H7 (cell line): ENCODE measurements around the gene UMAD1. TPM values are rescaled to one million over a fixed set of nuclear protein-coding genes. Genes with fewer than 3 reads are reported as not detected.

ENCODE experiments used
- DNase-seq: peaks from one replicate; pipeline ENCODE4 v3.0.0; 2012
- H3K27me3 ChIP-seq: 2 replicates; pipeline ENCODE4 v1.6.0; 2011; ENCODE audit warnings: mild to moderate bottlenecking, low read length; ENCODE audit not compliant: control insufficient read depth, insufficient read depth
- H3K36me3 ChIP-seq: replicated peaks from 2 replicates; pipeline ENCODE4 v1.5.1; 2011; ENCODE audit warnings: low read length; ENCODE audit not compliant: control insufficient read depth, insufficient read depth
- H3K4me3 ChIP-seq: 2 replicates; pipeline ENCODE4 v1.5.1; 2011; ENCODE audit warnings: low read depth, mild to moderate bottlenecking, control low read depth, low read length, moderate library complexity; ENCODE audit not compliant: insufficient read depth
- total RNA-seq: library from RNA; depleted of rRNA; stranded (reverse); fragments of >200 nt; shearing (Covaris generic); gene quantifications from 2 replicates; pipeline ENCODE4 v1.2.3, GENCODE V29; 2014

Gene UMAD1
- total RNA-seq, 1 experiment from 2014 or later, result 13.4 TPM

GRCh38 chr7:7693881-7694280, 53.3 kb downstream of the UMAD1 start:
- DNase-seq, result no peak
- no peaks in the 10 kb centered on the region for H3K36me3 ChIP-seq
- H3K27me3 ChIP-seq, result no peaks in the 10 kb centered on the region
- no peak overlapping the region for H3K4me3 ChIP-seq

DNA sequence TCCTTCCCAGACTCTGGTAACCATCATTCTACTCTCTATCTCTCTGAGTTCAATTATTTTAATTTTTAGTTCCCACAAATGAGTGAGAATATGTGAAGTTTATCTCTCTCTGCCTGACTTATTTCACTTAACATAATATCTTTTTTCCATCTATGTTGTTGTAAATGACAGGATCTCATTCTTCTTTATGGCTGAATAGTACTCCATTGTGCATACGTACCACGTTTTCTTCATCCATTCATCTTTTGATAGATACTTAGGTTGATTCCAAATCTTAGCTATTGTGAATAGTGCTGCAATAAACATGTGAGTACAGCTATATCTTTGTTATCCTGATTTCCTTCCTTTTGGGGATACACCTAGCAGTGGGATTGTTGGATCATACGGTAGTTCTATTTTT, 54.0 kb downstream of the UMAD1 start:
- DNase-seq, result no peak
- Histone ChIP-seq H3K27me3 (no peaks in the 10 kb centered on the region), H3K36me3 (no peaks in the 10 kb centered on the region), H3K4me3 (no peak overlapping the region)

DNA sequence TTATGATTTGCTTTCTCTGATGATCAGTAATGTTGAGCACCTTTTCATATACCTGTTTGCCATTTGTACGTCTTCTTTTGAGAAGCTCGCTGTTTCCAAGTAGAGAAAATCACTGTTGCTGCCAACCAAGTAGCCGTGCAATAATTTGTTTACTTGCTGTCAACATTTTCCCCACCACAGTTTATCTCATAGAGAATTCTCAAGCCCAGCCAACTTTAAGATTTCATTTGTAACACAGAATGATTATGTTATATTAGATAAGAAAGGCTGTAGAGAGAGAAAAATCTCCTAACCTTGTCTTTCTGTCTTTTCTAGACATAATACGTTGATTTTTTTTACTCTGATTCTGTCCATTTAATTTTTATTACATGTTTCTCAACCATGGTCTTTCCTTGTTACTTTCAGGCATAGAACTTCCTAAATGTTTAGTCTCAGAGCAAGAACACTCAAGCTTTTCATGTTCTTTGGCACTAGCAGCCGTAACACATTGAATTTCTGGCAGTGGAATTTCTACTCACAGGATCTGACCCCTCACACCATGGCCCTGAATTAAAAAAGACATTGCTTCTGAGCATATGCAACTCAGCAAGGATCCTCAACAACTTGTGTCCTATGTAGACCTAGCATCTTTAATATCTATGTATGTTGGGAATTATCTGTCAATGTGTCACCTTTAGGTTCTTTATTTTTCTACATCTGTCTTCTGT, 54.7 kb downstream of the UMAD1 start:
- Histone ChIP-seq H3K36me3 (no peaks in the 10 kb centered on the region), H3K27me3 (no peaks in the 10 kb centered on the region), H3K4me3 (no peak overlapping the region)
- no peak for DNase-seq

- no peak overlapping the region for H3K4me3 ChIP-seq
- no peaks in the 10 kb centered on the region for H3K27me3 ChIP-seq
- H3K36me3 ChIP-seq, result no peaks in the 10 kb centered on the region
- DNase-seq, result no peak
Observed at GRCh38 chr7:7696458-7697119, 56.0 kb downstream of the UMAD1 start.

GRCh38 chr7:7698930-7699329, 58.4 kb downstream of the UMAD1 start:
- Histone ChIP-seq H3K36me3 (no peaks in the 10 kb centered on the region), H3K27me3 (no peaks in the 10 kb centered on the region), H3K4me3 (no peak overlapping the region)
- no peak for DNase-seq

GRCh38 chr7:7699380-7699779, 58.8 kb downstream of the UMAD1 start:
- no peaks in the 10 kb centered on the region for H3K36me3 ChIP-seq
- H3K27me3 ChIP-seq, result no peaks in the 10 kb centered on the region
- DNase-seq, result no peak
- no peak overlapping the region for H3K4me3 ChIP-seq

- Histone ChIP-seq H3K27me3 (no peaks in the 10 kb centered on the region), H3K4me3 (no peak overlapping the region), H3K36me3 (no peaks in the 10 kb centered on the region)
- DNase-seq, result no peak
Observed at GRCh38 chr7:7699970-7700369, 59.4 kb downstream of the UMAD1 start.

GRCh38 chr7:7701527-7701926, 61.0 kb downstream of the UMAD1 start:
- Histone ChIP-seq H3K4me3 (no peak overlapping the region), H3K36me3 (no peaks in the 10 kb centered on the region), H3K27me3 (no peaks in the 10 kb centered on the region)
- no peak for DNase-seq

DNA sequence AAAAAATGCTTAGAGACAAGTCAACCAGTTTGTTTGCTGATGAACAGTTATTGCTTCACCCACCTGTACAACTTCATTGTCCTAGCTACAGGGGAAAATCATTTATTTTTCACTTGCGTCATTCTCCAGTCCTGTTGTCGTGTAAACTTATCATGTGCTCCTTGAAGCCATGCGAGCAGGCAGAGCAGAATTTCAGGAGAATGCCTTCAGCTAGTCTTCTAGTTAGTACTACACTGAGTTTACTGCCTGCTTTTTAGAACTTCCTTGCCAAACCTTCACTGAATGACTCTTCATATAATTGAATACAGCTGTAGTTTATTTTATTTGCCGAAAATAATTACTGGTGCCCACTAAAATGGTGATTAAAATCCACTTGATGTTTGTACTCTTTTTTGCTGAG, 62.3 kb downstream of the UMAD1 start:
- H3K36me3 ChIP-seq, result no peaks in the 10 kb centered on the region
- H3K27me3 ChIP-seq, result no peaks in the 10 kb centered on the region
- H3K4me3 ChIP-seq, result no peak overlapping the region
- DNase-seq, result no peak

DNA sequence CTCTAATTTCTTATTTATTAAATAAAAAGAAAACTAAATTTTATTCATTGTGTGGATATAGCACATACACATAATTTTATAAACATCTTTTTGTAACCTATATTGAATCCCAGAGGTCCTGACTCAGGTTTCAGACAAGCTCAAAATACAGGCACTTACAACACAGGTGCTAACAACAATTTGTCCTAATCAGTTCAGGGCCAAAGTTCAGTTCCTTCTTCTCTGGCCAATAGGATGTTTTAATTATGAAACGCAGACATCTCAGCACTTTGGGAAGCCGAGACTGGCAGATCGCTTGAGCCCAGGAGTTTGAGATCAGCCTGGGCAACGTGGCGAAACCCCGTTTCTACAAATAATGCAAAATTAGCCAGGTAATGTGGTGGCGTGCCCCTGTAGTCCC, 62.9 kb downstream of the UMAD1 start:
- DNase-seq, result no peak
- H3K27me3 ChIP-seq, result no peaks in the 10 kb centered on the region
- H3K4me3 ChIP-seq, result no peak overlapping the region
- H3K36me3 ChIP-seq, result no peaks in the 10 kb centered on the region

DNA sequence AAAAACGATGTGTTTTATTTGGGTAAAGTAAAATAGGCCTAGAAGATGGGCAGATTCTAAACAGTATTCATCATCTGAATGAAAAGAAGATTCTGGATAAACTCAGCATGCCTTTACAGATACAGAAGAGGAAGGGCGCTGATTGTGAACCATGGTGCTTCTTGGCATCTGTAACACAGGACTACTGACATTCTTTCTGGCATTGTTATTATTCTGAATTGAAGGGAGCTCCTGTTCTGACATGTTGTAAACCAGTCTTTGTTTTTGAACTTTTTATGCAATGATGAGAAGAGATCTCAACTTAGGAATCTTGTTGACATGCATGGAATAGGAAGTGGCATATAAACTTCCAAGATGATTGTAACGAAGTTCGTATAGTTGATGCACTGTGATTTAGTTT, 64.3 kb downstream of the UMAD1 start:
- Histone ChIP-seq H3K36me3 (no peaks in the 10 kb centered on the region), H3K4me3 (no peak overlapping the region), H3K27me3 (no peaks in the 10 kb centered on the region)
- no peak for DNase-seq

GRCh38 chr7:7705318-7705717, 64.8 kb downstream of the UMAD1 start:
- no peak for DNase-seq
- Histone ChIP-seq H3K4me3 (no peak overlapping the region), H3K36me3 (no peaks in the 10 kb centered on the region), H3K27me3 (no peaks in the 10 kb centered on the region)

GRCh38 chr7:7706101-7706511, 65.6 kb downstream of the UMAD1 start:
- no peak for DNase-seq
- H3K27me3 ChIP-seq, result no peaks in the 10 kb centered on the region
- H3K36me3 ChIP-seq, result no peaks in the 10 kb centered on the region
- no peak overlapping the region for H3K4me3 ChIP-seq

- Histone ChIP-seq H3K27me3 (no peaks in the 10 kb centered on the region), H3K36me3 (no peaks in the 10 kb centered on the region), H3K4me3 (no peak overlapping the region)
- DNase-seq, result no peak
Observed at GRCh38 chr7:7706556-7707172, 66.1 kb downstream of the UMAD1 start.

DNA sequence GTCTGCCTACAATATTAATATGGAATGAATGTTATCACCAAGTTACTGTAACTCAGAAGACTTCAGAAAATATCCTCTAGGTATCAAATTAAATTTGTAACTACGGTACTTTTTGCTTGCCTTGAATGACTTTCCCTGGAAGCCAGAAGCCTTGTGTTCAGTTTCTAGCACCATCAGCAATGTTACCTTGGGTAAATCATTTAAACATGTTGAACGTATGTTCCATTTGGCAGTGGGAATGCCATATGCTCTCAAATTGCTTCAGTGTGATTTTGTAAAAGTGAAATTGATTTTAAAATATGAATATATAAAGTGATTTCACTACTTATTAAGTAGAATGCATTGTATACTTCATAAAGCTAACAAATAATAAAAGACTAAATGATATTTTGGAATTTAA, 66.7 kb downstream of the UMAD1 start:
- H3K36me3 ChIP-seq, result no peaks in the 10 kb centered on the region
- H3K4me3 ChIP-seq, result no peak overlapping the region
- no peak for DNase-seq
- H3K27me3 ChIP-seq, result no peaks in the 10 kb centered on the region
